ENCODE results near the gene INHBE.
"Not testable (repeated sequence)": the region's sequence is repeated elsewhere in the genome, so short reads cannot be mapped to it uniquely, and the experiment has no call there.

INHBE gene

GRCh38 chr12:57439762-57440266, 15.3 kb upstream of the INHBE start:
- DNase-seq = no peak

DNA sequence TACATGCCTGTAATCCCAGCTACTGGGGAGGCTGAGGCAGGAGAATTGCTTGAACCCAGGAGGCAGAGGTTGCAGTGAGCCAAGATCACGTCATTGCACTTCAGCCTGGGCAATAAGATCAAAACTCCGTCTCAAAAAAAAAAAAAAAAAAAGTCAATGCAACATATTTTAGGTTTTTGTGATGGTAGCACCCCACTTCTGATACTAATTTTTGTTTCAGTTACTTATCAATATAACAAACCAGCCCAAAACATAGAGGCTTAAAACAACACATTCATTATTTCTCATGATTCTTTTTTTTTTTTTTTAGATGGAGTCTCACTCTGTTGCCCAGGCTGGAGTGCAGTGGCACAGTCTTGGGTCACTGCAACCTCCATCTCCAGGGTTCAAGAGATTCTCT, 13.7 kb upstream of the INHBE start:
- DNase-seq = not testable (repeated sequence)

- no peak for DNase-seq
Observed at GRCh38 chr12:57441846-57442427, 13.2 kb upstream of the INHBE start.

DNA sequence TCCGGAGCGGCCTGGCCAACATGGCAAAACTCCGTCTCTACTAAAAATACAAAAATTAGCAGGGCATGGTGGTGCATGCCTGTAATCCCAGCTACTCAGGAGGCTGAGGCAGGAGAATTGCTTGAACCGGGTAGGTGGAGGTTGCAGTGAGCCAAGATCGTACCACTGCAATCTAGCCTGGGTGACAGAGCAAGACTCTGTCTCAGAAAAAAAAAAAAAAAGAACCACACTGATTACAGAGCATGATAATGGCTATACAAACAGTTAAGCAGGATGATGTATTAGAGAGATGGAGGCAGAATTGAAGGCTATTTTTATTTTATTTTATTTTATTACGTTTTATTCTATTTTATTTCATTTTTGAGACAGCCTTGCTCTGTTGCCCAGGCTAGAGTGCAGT, 10.8 kb upstream of the INHBE start:
- not testable (repeated sequence) for DNase-seq

DNA sequence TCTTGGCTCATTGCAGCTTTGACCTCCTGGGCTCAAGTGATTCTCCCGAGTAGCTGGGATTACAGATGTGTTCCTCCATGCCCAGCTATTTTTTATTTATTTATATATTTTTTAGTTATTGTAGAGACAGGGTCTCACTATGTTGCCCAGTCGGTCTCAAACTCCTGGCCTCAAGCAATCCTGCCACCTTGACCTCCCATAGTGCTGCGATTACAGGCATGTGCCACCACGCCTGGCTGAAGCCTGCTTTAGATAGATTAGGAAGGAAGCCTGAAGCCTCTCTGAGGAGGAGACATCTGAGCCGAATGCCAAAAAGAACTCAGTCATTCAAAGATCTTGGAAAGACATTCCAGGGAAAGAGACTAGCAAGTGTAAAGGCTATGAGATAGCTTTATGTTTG, 10.4 kb upstream of the INHBE start:
- DNase-seq = no peak

DNA sequence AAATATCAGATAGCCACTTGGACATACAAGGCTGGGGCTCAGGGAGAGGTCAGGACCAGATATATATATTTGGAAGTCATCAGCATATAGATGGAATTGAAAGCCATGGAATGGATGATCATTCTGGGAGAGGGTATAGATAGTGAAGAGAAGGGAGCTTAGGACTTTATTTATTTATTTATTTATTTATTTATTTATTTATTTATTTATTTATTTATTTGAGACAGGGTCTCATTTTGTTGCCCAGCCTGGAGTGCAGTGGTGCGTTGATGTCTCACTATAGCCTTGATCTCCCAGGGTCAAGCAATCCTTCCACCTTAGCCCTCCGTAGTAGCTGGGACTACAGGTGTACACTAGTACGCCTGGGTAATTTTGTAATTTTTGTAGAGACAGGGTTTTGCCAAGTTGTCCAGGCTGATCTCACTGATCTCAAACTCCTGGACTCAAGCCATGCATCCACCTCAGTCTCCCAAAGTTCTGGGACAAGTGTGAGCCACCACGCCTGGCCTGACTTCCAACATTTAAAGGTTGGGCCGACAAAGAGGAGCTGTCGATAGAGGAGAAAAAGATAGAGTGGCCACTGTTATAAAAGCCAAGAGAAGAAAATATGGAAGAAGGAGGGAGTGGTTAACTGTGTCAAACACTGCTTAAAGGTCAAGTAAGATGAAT, 8.7 kb upstream of the INHBE start:
- no peak for DNase-seq

- no peak for DNase-seq
Observed at GRCh38 chr12:57448669-57449068, 6.4 kb upstream of the INHBE start.

- DNase-seq = no peak
Observed at GRCh38 chr12:57449375-57449774, 5.7 kb upstream of the INHBE start.

- DNase-seq = no peak
Observed at GRCh38 chr12:57450057-57450456, 5.0 kb upstream of the INHBE start.

- no peak for DNase-seq
Observed at GRCh38 chr12:57451233-57451778, 3.8 kb upstream of the INHBE start.

- DNase-seq = peak in 18 of 56 donors; percentile 12 to 59 (median 30)
Observed at GRCh38 chr12:57452181-57452936, 2.7 kb upstream of the INHBE start.

GRCh38 chr12:57452937-57453509, 2.1 kb upstream of the INHBE start:
- DNase-seq = peak in 53 of 56 donors; percentile 7 to 82 (median 52)

- DNase-seq = no peak
Observed at GRCh38 chr12:57454213-57454565, 918 bp upstream of the INHBE start.

DNA sequence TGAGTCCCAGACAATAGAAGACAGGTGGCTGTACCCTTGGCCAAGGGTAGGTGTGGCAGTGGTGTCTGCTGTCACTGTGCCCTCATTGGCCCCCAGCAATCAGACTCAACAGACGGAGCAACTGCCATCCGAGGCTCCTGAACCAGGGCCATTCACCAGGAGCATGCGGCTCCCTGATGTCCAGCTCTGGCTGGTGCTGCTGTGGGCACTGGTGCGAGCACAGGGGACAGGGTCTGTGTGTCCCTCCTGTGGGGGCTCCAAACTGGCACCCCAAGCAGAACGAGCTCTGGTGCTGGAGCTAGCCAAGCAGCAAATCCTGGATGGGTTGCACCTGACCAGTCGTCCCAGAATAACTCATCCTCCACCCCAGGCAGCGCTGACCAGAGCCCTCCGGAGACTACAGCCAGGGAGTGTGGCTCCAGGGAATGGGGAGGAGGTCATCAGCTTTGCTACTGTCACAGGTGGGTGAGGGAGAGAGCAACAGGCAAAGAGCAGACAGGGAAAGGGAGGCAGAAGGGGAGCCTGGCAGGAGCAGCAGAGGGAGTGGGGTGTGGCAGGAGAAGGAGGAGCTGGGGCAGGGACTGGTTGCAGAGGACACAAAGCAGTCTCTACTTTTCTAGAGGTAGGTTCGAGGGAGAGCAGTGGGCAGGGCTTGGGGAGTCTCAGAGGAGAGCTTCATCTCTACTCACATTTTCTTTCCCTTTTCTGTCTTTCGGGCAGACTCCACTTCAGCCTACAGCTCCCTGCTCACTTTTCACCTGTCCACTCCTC, 452 bp downstream of the INHBE start:
- DNase-seq = no peak

- DNase-seq = peak in 1 of 56 donors; percentile 18
Observed at GRCh38 chr12:57456145-57456700, 1.1 kb downstream of the INHBE start.

- DNase-seq = no peak
Observed at GRCh38 chr12:57456737-57457490, 1.8 kb downstream of the INHBE start.

DNA sequence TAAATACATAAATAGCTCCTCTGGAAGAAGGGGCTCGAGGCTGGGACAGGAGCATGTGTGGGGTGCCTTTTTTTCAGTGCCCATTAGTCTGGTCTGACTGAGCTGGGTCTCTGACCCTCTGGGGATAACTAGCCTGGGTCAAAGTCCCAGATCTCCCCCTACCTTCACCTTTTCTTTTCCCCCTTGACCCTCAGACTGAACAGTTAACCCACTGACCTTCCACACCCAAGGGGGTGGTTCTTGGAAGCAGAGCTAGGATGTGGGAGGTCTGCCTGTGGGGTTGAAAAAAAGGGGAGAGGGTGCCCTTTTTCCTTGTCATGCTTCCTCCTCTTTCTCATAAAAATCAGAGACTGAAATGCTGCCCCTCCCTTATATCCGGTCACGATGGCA, 3.6 kb downstream of the INHBE start:
- DNase-seq = no peak

- peak; percentile 17 to 93 (median 82) for DNase-seq
Observed at GRCh38 chr12:57459055-57459749, 4.1 kb downstream of the INHBE start.

DNA sequence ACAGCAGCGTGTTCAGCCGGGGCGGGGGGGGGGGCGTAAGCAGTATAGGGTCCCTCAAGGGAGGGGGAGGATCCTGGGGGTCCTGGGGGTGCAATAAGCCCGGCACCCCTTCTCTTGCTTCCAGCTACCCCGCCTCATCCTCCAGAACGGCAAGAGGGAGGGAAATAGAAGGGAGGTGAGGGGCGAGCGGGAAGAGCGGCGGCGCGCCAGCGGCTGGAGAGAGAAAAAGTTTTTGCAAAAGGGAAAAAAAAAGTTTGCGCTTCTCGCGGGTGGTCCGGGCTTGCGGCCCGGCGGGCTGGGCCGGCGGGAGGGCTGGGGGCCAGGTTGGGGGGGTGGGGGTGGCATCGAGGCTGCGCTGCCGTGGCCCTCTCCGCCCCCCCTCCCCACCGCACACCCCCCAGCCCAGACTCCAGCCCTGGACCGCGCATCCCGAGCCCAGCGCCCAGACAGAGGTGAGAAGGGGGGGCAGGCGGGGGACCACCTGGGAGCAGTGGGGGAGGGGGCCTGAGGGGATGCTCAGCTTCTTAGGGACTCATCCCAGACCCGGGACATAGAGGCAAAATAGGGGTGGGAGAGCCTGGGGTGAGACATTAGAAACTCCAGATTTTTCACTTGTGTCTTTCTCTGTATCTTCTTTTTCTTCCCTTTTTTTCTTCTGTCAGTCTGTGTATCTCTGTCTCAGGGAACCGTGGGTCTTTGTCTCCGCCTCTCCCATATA, 4.8 kb downstream of the INHBE start, which contains the start of gene GLI1:
GLI1 (plus strand) TSS at position 36 of the 718 bp plus-strand sequence. CDS start 3,907 bp downstream, outside the sequence.
- DNase-seq = peak in 1 of 56 donors; percentile 54

All from amygdala (tissue), 56 donors.